Neuronal stem cell (in vitro differentiated cells): Measurements from ENCODE around the gene SHISAL1.
A peak's percentile ranks its signal among the peaks of the same experiment; 100 is the strongest.

ENCODE experiments used
- DNase-seq: peaks from one replicate; pipeline ENCODE4 v3.0.0-alpha.2; 2013; ENCODE audit warnings: low spot score
- H2AFZ ChIP-seq: one replicate; pipeline ENCODE4 v1.6.1; 2013; ENCODE audit warnings: mild to moderate bottlenecking, low read length, inconsistent platforms
- H2AK5ac ChIP-seq: 2 replicates; pipeline ENCODE4 v1.6.1; 2013; ENCODE audit warnings: low read depth, mild to moderate bottlenecking, inconsistent platforms, low read length, moderate library complexity, mixed read lengths
- H2BK120ac ChIP-seq: 2 replicates; pipeline ENCODE4 v1.6.1; 2013; ENCODE audit warnings: low read depth, mild to moderate bottlenecking, inconsistent platforms, low read length, moderate library complexity, mixed read lengths
- H2BK12ac ChIP-seq: one replicate; pipeline ENCODE4 v1.6.1; 2013; ENCODE audit warnings: low read length, inconsistent platforms
- H2BK15ac ChIP-seq: 2 replicates; pipeline ENCODE4 v1.6.1; 2013; ENCODE audit warnings: mild to moderate bottlenecking, low read length, inconsistent platforms, mixed read lengths
- H2BK5ac ChIP-seq: one replicate; pipeline ENCODE4 v1.6.1; 2013; ENCODE audit warnings: inconsistent platforms, mild to moderate bottlenecking, low read length, moderate library complexity
- H3K14ac ChIP-seq: one replicate; pipeline ENCODE4 v1.6.1; 2013; ENCODE audit warnings: low read length, inconsistent platforms
- H3K18ac ChIP-seq: 2 replicates; pipeline ENCODE4 v1.6.1; 2013; ENCODE audit warnings: low read length, inconsistent platforms
- H3K23ac ChIP-seq: 2 replicates; pipeline ENCODE4 v1.6.1; 2013; ENCODE audit warnings: low read depth, mild to moderate bottlenecking, mixed read lengths, low read length, inconsistent platforms; ENCODE audit not compliant: poor library complexity
- H3K27ac ChIP-seq: replicated peaks from 3 replicates; pipeline ENCODE4 v1.5.1; 2013; ENCODE audit warnings: low read length, inconsistent platforms
- H3K27me3 ChIP-seq, 3 experiments: 2 replicates each; pipeline ENCODE4 v1.6.1; 2013; ENCODE audit warnings: low read length in 3 of 3, mild to moderate bottlenecking in 2 of 3, inconsistent platforms in 1 of 3, low read depth in 1 of 3, mixed read lengths in 1 of 3, moderate library complexity in 1 of 3; ENCODE audit not compliant: control insufficient read depth in 3 of 3, insufficient read depth in 3 of 3
- H3K36me3 ChIP-seq, 2 donors: replicated peaks in 1 of 2; 2 replicates each; pipeline ENCODE4 v1.6.1; 2013; ENCODE audit warnings: low read length in 2 of 2; ENCODE audit not compliant: control insufficient read depth in 2 of 2, insufficient read depth in 2 of 2
- H3K4ac ChIP-seq: 2 replicates; pipeline ENCODE4 v1.6.1; 2013; ENCODE audit warnings: inconsistent platforms, mild to moderate bottlenecking, low read length, moderate library complexity
- H3K4me1 ChIP-seq, 2 donors: 1 replicate in 1 of 2; 2 replicates in 1 of 2; pipeline ENCODE4 v1.6.1; 2013; ENCODE audit warnings: low read length in 2 of 2, low read depth in 1 of 2; ENCODE audit not compliant: control insufficient read depth in 2 of 2, insufficient read depth in 1 of 2
- H3K4me2 ChIP-seq: one replicate; pipeline ENCODE4 v1.6.1; 2013; ENCODE audit warnings: mild to moderate bottlenecking, low read length, inconsistent platforms; ENCODE audit not compliant: insufficient read depth, poor library complexity, severe bottlenecking
- H3K4me3 ChIP-seq, 2 donors: 2 replicates each; pipeline ENCODE4 v1.5.1; 2013; ENCODE audit warnings: low read length in 2 of 2, mild to moderate bottlenecking in 2 of 2, inconsistent platforms in 1 of 2, moderate library complexity in 1 of 2
- H3K79me1 ChIP-seq: one replicate; pipeline ENCODE4 v1.6.1; 2013; ENCODE audit warnings: low read depth, mild to moderate bottlenecking, inconsistent platforms, low read length, moderate library complexity
- H3K9ac ChIP-seq: one replicate; pipeline ENCODE4 v1.6.1; 2013; ENCODE audit warnings: mild to moderate bottlenecking, low read depth, low read length, inconsistent platforms; ENCODE audit not compliant: poor library complexity
- H3K9me3 ChIP-seq, 2 donors: replicated peaks in 1 of 2; 2 replicates each; pipeline versions ENCODE3 to v1.6.1; 2013; ENCODE audit warnings: low read length in 2 of 2, mild to moderate bottlenecking in 2 of 2, inconsistent platforms in 1 of 2, low read depth in 1 of 2, mixed read lengths in 1 of 2, moderate library complexity in 1 of 2; ENCODE audit not compliant: control insufficient read depth in 2 of 2, insufficient read depth in 1 of 2
- H4K8ac ChIP-seq: one replicate; pipeline ENCODE4 v1.6.1; 2013; ENCODE audit warnings: low read depth, mild to moderate bottlenecking, inconsistent platforms, low read length, moderate library complexity
- H4K91ac ChIP-seq: one replicate; pipeline ENCODE4 v1.6.1; 2013; ENCODE audit warnings: low read length, low read depth, mild to moderate bottlenecking, inconsistent platforms; ENCODE audit not compliant: poor library complexity
- WGBS, 2 donors: extraction: QIAGEN DNeasy Blood & Tissue Kit; methylation state at CpG; one replicate each; pipeline ENCODE4 v1.1.7; 2013; ENCODE audit warnings: missing lambda C conversion rate in 2 of 2, mixed read lengths in 1 of 2; ENCODE audit not compliant: insufficient read length in 2 of 2, insufficient replicate concordance in 1 of 2; ENCODE audit errors: extremely low coverage in 2 of 2; 5-methylcytosine and 5-hydroxymethylcytosine counted together

Gene SHISAL1

DNA sequence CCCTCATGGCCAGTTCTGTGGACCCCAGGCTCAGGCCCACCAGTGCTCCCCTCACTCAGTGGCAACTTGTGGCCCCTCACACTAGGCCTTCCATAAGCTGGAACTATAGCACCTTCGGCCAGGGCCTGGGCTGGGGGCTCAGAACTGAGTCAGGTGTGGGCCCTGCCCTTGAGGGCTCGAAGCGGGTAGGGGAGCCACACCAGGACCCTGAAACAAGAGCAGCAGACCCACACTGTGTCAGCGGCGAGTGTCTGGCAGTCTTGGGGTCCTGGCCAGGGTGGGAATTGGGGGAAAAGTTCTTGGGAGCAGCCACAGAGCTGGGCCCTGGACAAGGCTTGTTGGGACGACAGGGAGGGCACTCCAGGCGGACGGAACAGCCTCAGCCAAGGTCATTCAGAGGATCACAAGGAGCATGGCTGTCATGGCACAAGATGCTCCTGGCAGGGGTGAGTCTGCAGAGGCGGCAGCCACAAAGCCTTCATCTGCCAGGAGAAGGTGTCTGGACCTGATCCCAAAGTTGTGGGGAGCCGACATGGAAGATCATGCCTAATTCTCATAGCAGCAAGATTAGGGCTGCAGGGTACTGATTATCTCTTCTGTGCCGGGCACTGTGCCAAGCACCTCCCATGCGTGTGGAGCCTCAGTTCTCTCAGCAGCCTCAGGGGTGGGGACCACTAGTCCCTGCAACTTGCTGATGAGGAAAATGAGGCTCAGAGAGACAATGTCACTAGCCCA lies 50.7 kb downstream of the SHISAL1 start:
- no peaks in the 10 kb centered on the region for H3K9me3 ChIP-seq

GRCh38 chr22:44261164-44261860 lies 51.4 kb downstream of the SHISAL1 start:
- H3K79me1 ChIP-seq: no peaks in the 10 kb centered on the region
- no peak overlapping the region for H4K91ac ChIP-seq
- H3K9me3 ChIP-seq: no peaks in the 10 kb centered on the region
- H3K36me3 ChIP-seq: no peaks in the 10 kb centered on the region
- H4K8ac ChIP-seq: no peak overlapping the region
- no peak overlapping the region for H2AFZ ChIP-seq
- H2AK5ac ChIP-seq: peak overlapping the region; percentile 66
- no peak overlapping the region for H3K4ac ChIP-seq
- H3K23ac ChIP-seq: peak overlapping the region; percentile 8
- H3K27ac ChIP-seq: no peak overlapping the region
- H3K27me3 ChIP-seq: peaks cover 0 to under 1% (median 0%) of the 10 kb centered on the region in 3 experiments
- no peak overlapping the region for H3K4me3 ChIP-seq
- peaks cover 9 to 13% of the 10 kb centered on the region in 2 donors for H3K4me1 ChIP-seq
- H3K9ac ChIP-seq: peak overlapping the region; percentile 45
- no peak overlapping the region for H3K14ac ChIP-seq
- no peak overlapping the region for H3K4me2 ChIP-seq
- H2BK12ac ChIP-seq: no peak overlapping the region
- no peak overlapping the region for H2BK120ac ChIP-seq
- H3K18ac ChIP-seq: peak overlapping the region; percentile 68
- DNase-seq: no peak
- no peak overlapping the region for H2BK5ac ChIP-seq
- no CpG with 5 or more reads among the region's 14 CpGs for WGBS, 2 donors
- H2BK15ac ChIP-seq: peak overlapping the region; percentile 45

More for the DNA sequence above, 50.7 kb downstream of the SHISAL1 start:
- Histone ChIP-seq H3K4me3 (no peak overlapping the region), H4K8ac (no peak overlapping the region), H3K4me2 (no peak overlapping the region), H3K18ac (peak overlapping the region; percentile 68), H3K9ac (peak overlapping the region; percentile 45), H2BK5ac (no peak overlapping the region), H2BK120ac (no peak overlapping the region), H3K36me3 (no peaks in the 10 kb centered on the region), H3K14ac (no peak overlapping the region), H3K4ac (no peak overlapping the region), H3K27me3 (no peaks in the 10 kb centered on the region), H4K91ac (no peak overlapping the region), H3K4me1 (peaks cover 6 to 8% of the 10 kb centered on the region in 2 donors), H2AK5ac (peak overlapping the region; percentile 66), H3K27ac (no peak overlapping the region), H2BK15ac (peak overlapping the region; percentile 45), H2BK12ac (peak overlapping the region; percentile 85), H2AFZ (no peak overlapping the region), H3K79me1 (no peaks in the 10 kb centered on the region), H3K23ac (peak overlapping the region; percentile 8)
- WGBS, 2 donors: no CpG with 5 or more reads among the region's 12 CpGs
- no peak for DNase-seq

DNA sequence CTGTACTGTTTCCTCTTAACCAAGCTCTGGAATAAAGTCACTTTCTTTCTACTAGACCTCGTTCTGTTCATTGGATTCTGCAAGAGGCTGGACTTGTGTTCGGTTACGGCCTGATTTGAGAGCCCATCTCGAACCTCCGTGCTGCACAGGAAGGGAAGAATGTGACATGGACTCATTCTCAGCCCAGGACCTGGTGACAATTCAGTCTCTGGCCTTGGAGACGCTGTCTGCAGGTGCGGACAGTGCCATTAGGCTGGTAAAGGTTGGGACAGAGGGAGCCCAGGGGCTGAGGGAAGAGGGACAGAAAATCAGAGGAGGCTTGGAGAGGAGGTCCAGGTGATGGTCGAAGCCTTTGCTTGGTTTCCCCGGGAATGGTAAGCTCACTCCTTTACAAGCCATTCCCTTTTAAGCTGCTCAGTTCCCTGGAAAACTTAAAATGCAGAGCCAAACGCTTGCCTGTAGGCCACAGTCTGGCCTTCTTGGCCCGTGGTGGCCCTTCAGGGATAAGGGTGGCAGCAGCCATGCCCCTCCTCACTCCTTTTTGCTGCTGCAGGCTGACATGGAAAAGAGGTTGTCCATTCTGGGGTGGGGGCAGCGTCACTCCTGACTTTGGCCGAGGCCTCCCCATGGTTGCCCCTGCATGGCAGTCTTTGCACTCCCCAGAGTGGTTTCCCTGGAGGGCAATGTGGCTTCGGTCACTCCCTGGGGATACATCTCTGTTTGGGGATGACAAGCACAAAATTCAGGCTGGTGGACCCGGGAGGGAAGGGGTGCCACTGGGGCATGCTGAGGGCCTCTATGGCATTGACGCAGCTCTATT lies 52.3 kb downstream of the SHISAL1 start:
- no peak overlapping the region for H2BK120ac ChIP-seq
- H2AK5ac ChIP-seq: peak overlapping the region; percentile 48
- H3K18ac ChIP-seq: no peak overlapping the region
- no peak overlapping the region for H3K4me3 ChIP-seq
- no peak overlapping the region for H3K9ac ChIP-seq
- H2AFZ ChIP-seq: no peak overlapping the region
- no peaks in the 10 kb centered on the region for H3K9me3 ChIP-seq
- H3K4me2 ChIP-seq: no peak overlapping the region
- DNase-seq: no peak
- peaks cover 0 to 6% (median 0%) of the 10 kb centered on the region in 3 experiments for H3K27me3 ChIP-seq
- no peaks in the 10 kb centered on the region for H3K79me1 ChIP-seq
- H2BK12ac ChIP-seq: no peak overlapping the region
- no peak overlapping the region for H3K4ac ChIP-seq
- H3K27ac ChIP-seq: no peak overlapping the region
- no CpG with 5 or more reads among the region's 16 CpGs for WGBS, 2 donors
- H3K4me1 ChIP-seq: peaks cover 10 to 13% of the 10 kb centered on the region in 2 donors
- no peak overlapping the region for H4K8ac ChIP-seq
- no peak overlapping the region for H3K23ac ChIP-seq
- no peaks in the 10 kb centered on the region for H3K36me3 ChIP-seq
- no peak overlapping the region for H4K91ac ChIP-seq
- no peak overlapping the region for H3K14ac ChIP-seq
- no peak overlapping the region for H2BK5ac ChIP-seq
- H2BK15ac ChIP-seq: no peak overlapping the region
